ENCODE results near the gene PTH1R. TPM values are rescaled to one million over a fixed set of nuclear protein-coding genes. Genes with fewer than 3 reads are reported as not detected.

Gene PTH1R
- 0.38 and 0.85 TPM in 2 replicates for total RNA-seq

GRCh38 chr3:46877406-46878125 lies at the start of gene PTH1R:
PTH1R (plus strand) TSS chr3:46877721; CDS start chr3:46883560, 5,839 bp downstream.

GRCh38 chr3:46863261-46863782 lies 14.2 kb upstream of the PTH1R start, which contains the start of gene MYL3:
MYL3 (minus strand) TSS chr3:46863444; CDS start chr3:46863390, 54 bp downstream.

Other genes starting within 250 kb of the PTH1R start
- 1.2 and 3.7 TPM in 2 replicates for gene ALS2CL, start 184.0 kb upstream of the PTH1R start, total RNA-seq
- gene TMIE, start 176.3 kb upstream of the PTH1R start, total RNA-seq: not detected in 2 replicates
- not detected in 2 replicates for gene PRSS50, start 159.9 kb upstream of the PTH1R start, total RNA-seq
- not detected in 2 replicates for gene MYL3, start 14.3 kb upstream of the PTH1R start, total RNA-seq
- 17.2 and 35.3 TPM in 2 replicates for gene CCDC12, start 99.0 kb downstream of the PTH1R start, total RNA-seq
- 2.7 and 3.4 TPM in 2 replicates for gene NBEAL2, start 101.9 kb downstream of the PTH1R start, total RNA-seq